GM12892 (cell line): Measurements from ENCODE around the gene RXFP3. TPM values are rescaled to one million over a fixed set of nuclear protein-coding genes. Genes with fewer than 3 reads are reported as not detected.
A peak's percentile ranks its signal among the peaks of the same experiment; 100 is the strongest.
"Not testable (repeated sequence)": the region's sequence is repeated elsewhere in the genome, so short reads cannot be mapped to it uniquely, and the experiment has no call there.

Experiments used
- DNase-seq: peaks from one replicate; pipeline ENCODE4 v3.0.0; 2011; ENCODE audit not compliant: insufficient read length
- FAIRE-seq: peaks from 2 replicates; lab custom pipeline; 2011; peaks lifted over from hg19 to GRCh38; lab: Jason Lieb, UNC
- POLR2A ChIP-seq: IDR thresholded peaks from 2 replicates; pipeline ENCODE4 v1.6.1; 2011; ENCODE audit warnings: low read depth, low read length, control low read depth
- POLR2AphosphoS5 ChIP-seq: IDR thresholded peaks from 2 replicates; pipeline ENCODE4 v1.6.1; 2011; ENCODE audit warnings: low read depth, low read length, control low read depth
- TAF1 ChIP-seq: IDR thresholded peaks from 2 replicates; pipeline ENCODE4 v1.6.1; 2011; ENCODE audit warnings: low read depth, mild to moderate bottlenecking, control low read depth, low read length, borderline replicate concordance
- polyA plus RNA-seq: library from polyadenylated mRNA; unstranded; fragments of >200 nt; gene quantifications from one replicate; pipeline ENCODE4 v1.2.1, GENCODE V29; 2012; ENCODE audit warnings: missing spikeins, inconsistent platforms; ENCODE audit not compliant: missing spikeins

Gene RXFP3
- not detected for polyA plus RNA-seq

GRCh38 chr5:33936381-33937016, at the start of gene RXFP3:
RXFP3 (plus strand) TSS chr5:33936386; CDS start chr5:33936741, 355 bp downstream.
- no peak for DNase-seq
- TF ChIP-seq POLR2A: no peak
- no peak for TF ChIP-seq POLR2AphosphoS5
- TF ChIP-seq TAF1: no peak
- FAIRE-seq: no peak

- TF ChIP-seq POLR2AphosphoS5 (no peak), POLR2A (no peak), TAF1 (no peak)
- no peak for DNase-seq
- no peak for FAIRE-seq
These were observed 48.9 kb upstream of the RXFP3 start for GRCh38 chr5:33887268-33887667.

- TF ChIP-seq POLR2A: no peak
- no peak for TF ChIP-seq TAF1
- TF ChIP-seq POLR2AphosphoS5: no peak
- FAIRE-seq (no peak), DNase-seq (no peak)
These were observed 47.6 kb upstream of the RXFP3 start for GRCh38 chr5:33888587-33888986.

GRCh38 chr5:33890131-33891032, 45.8 kb upstream of the RXFP3 start:
- TF ChIP-seq POLR2AphosphoS5 (no peak), TAF1 (no peak), POLR2A (no peak)
- no peak for DNase-seq
- no peak for FAIRE-seq

GRCh38 chr5:33891446-33891787, 44.8 kb upstream of the RXFP3 start:
- no peak for TF ChIP-seq POLR2A
- no peak for TF ChIP-seq POLR2AphosphoS5
- TF ChIP-seq TAF1: no peak
- DNase-seq (no peak), FAIRE-seq (no peak)

GRCh38 chr5:33891788-33892619, 44.2 kb upstream of the RXFP3 start, which contains the start of gene ADAMTS12:
ADAMTS12 (minus strand) TSS chr5:33891990; CDS start chr5:33891856, 134 bp downstream.
- TF ChIP-seq POLR2A: no peak
- TF ChIP-seq POLR2AphosphoS5: no peak
- no peak for TF ChIP-seq TAF1
- FAIRE-seq (no peak), DNase-seq (peak; percentile 25)

- TF ChIP-seq POLR2A (no peak), TAF1 (no peak), POLR2AphosphoS5 (no peak)
- FAIRE-seq (no peak), DNase-seq (no peak)
These were observed 43.5 kb upstream of the RXFP3 start for GRCh38 chr5:33892620-33893137.

- TF ChIP-seq TAF1: no peak
- DNase-seq (no peak), FAIRE-seq (no peak)
These were observed 41.6 kb upstream of the RXFP3 start for GRCh38 chr5:33894566-33894965.

GRCh38 chr5:33901156-33901555, 35.0 kb upstream of the RXFP3 start:
- no peak for TF ChIP-seq TAF1
- no peak for TF ChIP-seq POLR2AphosphoS5
- TF ChIP-seq POLR2A: no peak
- no peak for DNase-seq
- FAIRE-seq: no peak

- no peak for DNase-seq
- no peak for TF ChIP-seq POLR2A
- TF ChIP-seq TAF1: no peak
- no peak for TF ChIP-seq POLR2AphosphoS5
- no peak for FAIRE-seq
These were observed 33.1 kb upstream of the RXFP3 start for GRCh38 chr5:33903118-33903517.

GRCh38 chr5:33905381-33905780, 30.8 kb upstream of the RXFP3 start:
- peak; percentile 5 for FAIRE-seq
- TF ChIP-seq POLR2A (no peak), TAF1 (no peak), POLR2AphosphoS5 (no peak)
- DNase-seq: no peak

GRCh38 chr5:33906248-33906647, 29.9 kb upstream of the RXFP3 start:
- DNase-seq, FAIRE-seq: not testable (repeated sequence)

- not testable (repeated sequence) for DNase-seq
These were observed 21.3 kb upstream of the RXFP3 start for GRCh38 chr5:33914844-33915243.

More at GRCh38 chr5:33914844-33915243, 21.3 kb upstream of the RXFP3 start:
- FAIRE-seq: not testable (repeated sequence)
